DMS 273 treated with DMSO at 0.1 percent for 48 hours (cell line): ENCODE measurements around the gene STH.

Experiments used
- DNase-seq: peaks from one replicate; lab custom pipeline; 2025; lab: John Stamatoyannopoulos, UW

Gene STH

DNA sequence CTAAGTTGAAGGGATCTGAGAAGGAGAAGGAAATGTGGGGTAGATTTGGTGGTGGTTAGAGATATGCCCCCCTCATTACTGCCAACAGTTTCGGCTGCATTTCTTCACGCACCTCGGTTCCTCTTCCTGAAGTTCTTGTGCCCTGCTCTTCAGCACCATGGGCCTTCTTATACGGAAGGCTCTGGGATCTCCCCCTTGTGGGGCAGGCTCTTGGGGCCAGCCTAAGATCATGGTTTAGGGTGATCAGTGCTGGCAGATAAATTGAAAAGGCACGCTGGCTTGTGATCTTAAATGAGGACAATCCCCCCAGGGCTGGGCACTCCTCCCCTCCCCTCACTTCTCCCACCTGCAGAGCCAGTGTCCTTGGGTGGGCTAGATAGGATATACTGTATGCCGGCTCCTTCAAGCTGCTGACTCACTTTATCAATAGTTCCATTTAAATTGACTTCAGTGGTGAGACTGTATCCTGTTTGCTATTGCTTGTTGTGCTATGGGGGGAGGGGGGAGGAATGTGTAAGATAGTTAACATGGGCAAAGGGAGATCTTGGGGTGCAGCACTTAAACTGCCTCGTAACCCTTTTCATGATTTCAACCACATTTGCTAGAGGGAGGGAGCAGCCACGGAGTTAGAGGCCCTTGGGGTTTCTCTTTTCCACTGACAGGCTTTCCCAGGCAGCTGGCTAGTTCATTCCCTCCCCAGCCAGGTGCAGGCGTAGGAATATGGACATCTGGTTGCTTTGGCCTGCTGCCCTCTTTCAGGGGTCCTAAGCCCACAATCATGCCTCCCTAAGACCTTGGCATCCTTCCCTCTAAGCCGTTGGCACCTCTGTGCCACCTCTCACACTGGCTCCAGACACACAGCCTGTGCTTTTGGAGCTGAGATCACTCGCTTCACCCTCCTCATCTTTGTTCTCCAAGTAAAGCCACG lies 28.3 kb downstream of the STH start:
- peak; percentile 34 for DNase-seq

DNA sequence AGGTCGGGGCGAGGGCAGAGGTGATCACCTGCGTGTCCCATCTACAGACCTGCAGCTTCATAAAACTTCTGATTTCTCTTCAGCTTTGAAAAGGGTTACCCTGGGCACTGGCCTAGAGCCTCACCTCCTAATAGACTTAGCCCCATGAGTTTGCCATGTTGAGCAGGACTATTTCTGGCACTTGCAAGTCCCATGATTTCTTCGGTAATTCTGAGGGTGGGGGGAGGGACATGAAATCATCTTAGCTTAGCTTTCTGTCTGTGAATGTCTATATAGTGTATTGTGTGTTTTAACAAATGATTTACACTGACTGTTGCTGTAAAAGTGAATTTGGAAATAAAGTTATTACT lies 28.9 kb downstream of the STH start:
- DNase-seq, result no peak

DNA sequence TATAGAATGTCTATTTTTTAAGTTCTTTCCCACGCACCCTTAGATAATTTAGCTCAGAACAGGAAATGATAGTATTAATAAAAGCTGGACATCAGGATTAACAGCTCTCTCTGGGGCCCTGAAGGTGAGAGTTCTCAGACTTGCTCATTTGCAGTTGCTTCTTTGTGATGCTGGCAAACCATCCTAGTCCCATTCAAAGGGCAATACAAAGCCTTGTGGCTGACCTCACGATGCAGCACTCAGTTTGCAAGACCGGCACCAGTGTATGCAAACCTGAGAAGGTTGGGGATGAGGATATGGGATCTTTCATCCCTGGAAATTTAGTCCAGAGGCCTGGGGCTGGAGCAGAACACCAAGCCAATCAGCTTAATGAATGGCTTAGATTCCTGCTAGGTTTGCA lies 29.3 kb downstream of the STH start:
- no peak for DNase-seq

DNA sequence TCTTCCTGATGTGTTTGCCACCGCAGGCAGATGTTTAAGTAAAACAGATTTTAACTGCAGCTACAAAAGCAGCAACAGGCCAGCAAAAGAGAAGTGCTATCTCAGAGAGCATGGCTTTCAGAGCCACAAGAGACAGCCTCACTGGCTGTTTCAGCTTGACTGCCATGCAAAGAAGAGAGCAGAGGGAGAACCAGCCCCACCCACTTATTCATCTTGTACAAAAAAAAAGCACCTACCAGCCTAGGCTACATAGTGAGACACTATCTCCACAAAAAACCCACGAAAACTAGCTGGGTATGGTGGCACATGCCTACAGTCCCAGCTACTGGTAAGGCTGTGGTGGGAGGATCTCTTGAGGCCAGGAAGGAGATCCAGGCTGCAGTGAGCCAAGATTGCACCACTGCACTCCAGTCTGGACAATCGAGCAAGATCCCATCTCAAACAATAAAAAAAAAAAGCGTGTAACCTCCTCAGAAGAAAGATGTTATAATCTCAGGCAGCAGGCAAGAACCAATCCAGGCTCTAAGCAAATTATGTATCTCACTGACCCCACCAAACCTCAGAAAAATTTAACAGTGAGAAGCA lies 30.0 kb downstream of the STH start:
- DNase-seq, result no peak

DNA sequence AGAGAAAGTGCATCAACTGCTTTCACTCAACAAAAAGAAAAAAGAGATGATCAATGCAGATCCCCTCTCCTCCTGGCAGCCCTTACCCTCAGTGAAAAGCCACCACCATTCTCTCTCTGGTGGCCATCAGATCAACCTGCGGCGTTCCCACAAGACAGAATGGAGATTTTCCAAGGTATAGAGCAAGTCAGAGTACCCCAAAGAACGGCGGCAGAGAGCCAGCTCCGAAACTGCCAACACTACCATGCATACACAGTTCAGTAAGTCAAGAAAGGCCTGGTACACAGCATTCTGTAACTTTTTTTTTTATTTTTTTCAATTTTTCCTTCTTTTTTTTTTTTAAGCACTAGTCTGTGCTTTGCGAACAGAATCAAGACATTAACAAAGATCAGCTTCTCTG lies 30.6 kb downstream of the STH start:
- DNase-seq, result no peak

DNA sequence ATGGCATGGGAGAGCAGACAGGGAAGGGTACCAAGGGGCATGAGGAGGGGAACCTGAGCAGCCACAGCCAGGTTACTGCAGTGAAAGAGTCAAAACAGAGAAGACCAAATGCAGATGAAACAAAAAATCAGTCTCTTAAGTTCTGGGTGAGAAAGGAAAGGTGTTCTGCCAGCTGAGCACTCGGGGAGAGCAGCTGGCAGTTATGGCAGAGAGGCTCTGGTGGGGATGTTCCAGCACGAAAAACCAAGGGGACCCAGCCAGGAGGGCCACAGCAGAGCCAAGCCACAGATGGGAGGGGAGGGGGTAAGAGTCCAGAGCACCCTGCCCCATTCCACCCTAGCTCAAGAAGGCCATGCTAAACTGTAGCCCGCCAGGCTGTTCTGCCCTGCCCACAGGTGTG lies 31.7 kb downstream of the STH start:
- no peak for DNase-seq

DNA sequence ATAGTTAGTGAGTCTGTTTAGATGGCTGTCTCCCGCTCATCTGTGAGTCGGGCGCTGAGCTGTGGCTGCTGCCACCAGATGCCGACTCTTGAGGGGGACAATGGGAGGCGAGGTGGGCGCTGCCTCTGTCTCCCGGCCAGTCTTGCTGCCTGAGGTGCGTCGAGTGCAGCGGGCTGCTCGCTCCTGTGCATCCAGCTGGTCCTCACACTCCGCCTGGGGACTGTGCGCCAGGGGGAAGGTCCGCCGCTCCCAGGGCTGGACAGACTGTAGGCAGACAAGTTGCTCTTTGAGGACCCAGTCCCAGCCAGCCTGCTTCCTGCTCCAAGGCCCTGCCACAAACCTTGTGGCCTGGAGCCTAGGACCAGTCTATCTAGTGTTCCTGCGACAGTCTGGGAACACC lies 32.4 kb downstream of the STH start:
- DNase-seq, result no peak

DNA sequence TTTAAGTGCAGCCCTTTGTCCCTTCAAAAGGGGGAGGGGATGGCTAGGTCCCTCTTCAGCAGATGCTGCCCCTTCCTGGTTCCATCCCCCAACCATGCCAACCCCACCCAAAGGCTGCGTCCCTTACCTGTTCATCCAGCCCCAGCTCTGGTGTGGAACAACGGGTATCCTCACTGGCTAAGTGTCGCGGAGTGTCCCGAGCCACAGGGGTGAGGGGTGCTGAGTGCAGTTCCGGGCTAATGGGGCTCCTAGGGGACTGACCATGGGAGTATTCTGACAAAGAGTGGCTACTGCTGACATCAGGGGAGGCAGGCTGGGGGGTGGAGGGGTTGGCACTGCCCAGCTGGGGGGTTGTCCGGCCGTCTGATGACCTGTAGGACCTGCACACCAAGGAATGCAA lies 32.9 kb downstream of the STH start:
- DNase-seq, result no peak

DNA sequence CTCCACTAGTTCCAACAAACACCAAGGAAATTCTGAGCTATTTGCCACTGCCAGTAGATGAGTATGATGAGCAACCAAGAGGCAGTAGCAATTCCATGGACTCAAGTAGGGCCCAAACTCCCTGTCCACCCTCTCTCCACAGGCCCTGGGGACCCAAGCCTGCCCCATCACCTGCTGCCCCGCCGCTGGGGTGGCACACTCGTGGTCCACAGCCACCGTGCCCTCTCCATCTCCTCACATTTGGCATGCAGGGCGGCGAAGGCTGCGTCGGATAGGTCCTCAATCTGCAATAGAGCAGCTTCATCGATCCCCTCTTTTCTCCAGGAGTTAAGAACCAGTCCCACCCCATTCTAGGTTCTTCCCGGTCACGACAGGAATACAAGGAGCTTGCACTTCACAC lies 33.9 kb downstream of the STH start:
- no peak for DNase-seq

DNA sequence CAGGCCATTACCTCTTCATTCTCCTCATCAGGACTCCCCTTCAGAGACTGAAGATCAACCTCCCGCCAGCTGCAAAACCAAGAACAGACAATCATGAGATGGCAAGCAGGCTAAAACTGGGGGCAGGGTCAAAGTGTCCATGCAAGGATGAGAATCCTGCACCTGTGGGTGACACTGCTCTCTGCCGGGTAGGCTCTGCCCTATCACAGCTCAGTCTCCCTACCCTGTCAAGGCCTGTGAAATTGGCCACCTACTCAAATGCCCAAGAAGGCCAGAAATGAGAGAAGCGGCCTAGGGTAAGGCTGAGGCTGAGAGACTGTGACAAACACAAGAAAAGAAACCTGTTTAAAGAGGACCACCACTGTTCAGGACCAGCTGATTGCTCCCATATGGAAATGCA lies 34.3 kb downstream of the STH start:
- DNase-seq, result no peak

DNA sequence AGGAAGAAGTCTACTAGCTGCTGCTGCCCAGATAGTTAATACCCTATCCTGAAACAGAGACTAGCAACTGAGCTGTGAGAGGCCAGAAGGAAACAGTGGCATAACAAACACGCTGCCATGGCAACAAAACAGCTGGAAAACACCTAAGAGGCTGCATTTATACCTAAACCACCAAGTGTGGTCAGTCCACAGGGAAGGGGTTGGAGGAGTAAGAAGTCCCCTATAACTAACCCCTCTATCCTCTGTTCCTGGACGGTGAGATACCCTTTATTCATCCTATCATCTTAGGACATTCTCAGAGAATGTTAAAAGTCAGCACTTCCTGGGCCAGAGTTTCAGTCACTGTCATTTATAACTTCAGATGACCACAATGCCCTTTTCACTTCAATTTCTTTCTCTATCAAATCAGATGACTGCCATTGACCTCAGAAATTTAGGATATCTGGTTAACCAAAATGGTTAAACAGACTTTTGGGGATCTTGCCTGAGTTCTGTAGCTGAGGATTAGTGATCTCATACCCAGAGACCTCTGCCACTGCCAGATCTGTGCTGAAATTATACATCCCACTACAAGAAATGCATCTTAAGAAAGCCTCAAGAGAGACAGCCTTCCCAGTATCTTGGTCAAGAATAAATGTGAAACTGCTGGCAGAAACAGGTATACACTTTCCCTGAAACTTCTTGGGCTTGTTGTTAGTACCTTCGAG lies 36.2 kb downstream of the STH start:
- DNase-seq, result no peak

DNA sequence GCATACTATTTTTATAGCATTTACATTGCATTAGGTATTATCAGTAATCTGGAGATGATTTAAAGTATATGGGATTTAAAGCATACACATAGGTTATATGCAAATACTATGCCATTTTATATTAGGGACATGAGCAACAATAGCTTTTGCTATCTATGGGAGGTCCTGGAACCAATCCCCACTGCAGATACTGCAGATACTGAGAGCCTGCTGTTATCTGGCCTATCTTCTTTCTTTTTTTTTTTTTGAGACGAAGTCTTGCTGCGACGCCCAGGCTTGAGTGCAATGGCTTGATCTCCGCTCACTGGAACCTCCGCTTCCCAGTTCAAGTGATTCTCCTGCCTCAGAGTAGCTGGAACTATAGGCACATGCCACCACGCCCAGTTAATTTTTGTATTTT lies 37.4 kb downstream of the STH start:
- no peak for DNase-seq

DNA sequence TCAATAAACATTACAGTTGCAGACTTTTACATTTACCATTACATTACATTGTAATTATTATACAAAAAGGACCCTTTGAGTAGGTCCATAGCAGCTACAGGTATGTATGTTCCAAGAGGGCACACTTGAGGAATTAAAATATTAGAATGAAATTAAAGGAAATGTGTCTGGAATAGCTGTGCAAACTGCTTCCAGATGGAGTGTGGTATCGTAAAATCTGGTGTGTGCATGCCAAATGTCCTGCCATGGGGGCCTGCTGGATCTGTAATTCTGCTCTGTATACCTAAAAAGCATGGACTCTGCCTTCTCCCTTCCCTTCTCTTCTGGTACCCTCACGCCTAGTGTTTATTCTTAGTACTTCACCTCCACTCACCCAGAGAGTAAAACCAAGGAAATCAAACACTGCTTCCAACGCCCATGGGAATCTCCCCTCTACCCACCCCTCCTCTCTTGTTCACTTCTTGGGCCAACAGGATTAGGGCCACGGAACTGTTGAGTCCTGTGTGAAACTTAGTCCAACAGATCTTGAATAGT lies 38.7 kb downstream of the STH start:
- DNase-seq, result no peak

DNA sequence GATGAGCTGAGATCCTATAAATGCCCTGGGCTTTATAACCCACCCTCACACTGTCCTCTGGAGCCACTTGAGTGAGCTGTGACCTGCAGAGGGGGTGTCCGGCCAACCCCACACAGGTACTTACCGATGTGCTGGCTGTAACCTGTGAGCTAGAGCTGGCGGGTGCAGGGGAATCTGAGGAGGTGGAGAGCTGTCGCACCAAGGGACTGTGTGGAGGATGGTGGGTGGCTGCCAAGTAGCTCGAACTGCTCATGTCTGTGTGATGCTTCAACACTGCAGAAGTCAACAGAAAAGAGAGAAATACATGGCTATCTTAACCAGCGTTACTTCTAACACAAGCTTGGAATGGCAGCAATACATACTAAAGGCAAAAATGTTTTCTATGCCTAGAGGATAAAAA lies 39.4 kb downstream of the STH start:
- no peak for DNase-seq

DNA sequence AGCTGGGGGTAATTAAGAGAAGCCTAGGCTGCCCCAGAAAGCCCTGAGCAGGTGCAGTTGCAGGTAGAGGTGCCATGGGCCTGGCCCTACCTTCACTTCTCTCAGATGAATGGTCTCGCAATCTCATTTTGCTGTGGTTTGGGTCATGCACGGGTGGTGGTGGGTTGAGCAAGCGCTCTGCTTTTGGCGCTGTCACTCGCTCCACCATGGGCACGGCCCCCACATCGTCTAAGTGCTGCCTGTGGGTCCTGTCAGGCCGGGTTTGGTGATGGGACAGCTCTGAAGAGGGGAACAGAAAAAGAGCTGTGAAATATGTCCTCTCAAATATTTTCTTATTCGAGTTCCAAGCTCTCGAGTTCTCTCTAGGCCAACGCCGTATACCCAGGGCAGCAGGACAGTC lies 39.9 kb downstream of the STH start:
- DNase-seq, result no peak

DNA sequence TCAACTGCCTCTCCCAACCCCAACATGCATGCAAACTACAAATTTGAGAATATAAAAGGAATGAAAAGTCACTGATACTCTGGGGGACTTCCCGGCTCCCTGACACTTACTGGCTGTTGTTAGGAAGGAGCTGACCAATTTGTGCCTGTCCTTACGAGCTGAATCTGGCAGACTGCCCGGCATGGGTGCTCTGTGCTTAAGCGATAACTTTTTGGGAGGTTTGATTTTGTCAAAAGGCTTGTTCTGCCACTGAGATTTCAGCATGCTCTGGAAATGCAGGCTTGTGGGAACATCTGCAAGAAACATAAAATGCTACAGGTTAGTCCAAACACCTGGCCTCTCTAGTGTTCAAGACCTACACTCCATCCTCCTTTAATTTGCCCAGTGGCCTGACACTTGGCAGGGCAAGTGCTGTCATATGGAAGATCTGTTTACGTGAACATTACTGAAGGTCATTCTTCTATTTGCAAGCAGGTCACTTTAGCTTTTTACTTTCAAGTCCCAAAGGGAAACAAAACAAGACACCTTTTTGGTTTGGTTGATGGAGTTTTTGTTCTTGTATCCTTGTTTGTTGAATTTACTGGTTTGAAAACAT lies 40.6 kb downstream of the STH start:
- no peak for DNase-seq

DNA sequence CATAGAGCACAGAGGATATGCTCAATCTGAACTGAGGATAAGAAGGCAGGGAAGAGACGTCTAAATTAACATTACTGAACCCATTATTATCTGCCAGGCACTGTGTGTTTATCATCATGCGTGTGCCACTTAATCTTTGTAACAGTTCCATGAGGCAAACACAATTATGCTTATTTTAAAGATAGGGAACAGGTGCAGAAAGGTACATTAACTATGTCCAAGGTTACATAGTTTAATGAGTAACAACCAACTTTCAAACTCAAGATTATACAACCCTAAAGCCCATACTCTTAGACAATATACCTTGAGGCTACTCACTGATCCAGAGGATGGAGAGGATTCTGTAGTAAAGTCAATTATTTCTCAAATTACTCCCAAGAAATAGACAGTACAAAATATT lies 43.2 kb downstream of the STH start:
- no peak for DNase-seq

DNA sequence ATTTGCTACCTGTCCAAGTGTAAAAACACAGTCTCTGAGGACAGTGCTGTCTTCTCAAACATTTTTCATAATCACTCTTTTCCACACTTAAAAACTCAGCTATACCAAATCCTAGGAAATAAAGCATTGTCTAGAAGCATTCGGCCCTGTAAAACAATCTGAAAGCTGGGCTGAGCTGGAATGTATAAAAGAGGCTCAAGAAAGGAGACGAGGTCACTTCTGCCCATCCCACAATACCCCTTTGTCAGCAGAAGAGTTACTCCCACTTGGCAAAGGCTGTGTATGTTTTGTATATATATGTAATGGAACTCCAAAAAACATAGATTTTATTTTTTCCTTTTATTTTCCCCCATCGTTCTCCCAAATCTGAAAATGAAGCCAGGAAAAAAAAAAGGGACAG lies 43.9 kb downstream of the STH start:
- no peak for DNase-seq

DNA sequence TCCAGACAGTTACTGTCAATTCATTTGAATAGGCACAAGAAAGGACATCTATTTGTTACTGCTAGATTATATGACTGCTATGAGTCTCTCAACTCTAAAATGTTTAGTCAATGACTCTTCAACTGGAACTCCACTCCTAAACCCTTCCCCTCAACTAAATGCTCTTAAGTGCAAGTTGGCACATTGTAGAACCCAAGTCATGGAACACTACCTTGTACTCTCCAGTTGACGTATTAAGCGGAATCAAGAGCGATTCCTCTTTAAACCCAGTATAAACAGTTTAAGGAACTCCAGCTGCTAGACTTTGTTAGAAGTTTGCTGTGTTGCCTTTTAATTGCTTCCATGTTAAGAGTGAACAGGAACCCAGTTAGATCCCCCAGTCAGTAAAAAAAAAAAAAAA lies 44.6 kb downstream of the STH start:
- DNase-seq, result no peak

DNA sequence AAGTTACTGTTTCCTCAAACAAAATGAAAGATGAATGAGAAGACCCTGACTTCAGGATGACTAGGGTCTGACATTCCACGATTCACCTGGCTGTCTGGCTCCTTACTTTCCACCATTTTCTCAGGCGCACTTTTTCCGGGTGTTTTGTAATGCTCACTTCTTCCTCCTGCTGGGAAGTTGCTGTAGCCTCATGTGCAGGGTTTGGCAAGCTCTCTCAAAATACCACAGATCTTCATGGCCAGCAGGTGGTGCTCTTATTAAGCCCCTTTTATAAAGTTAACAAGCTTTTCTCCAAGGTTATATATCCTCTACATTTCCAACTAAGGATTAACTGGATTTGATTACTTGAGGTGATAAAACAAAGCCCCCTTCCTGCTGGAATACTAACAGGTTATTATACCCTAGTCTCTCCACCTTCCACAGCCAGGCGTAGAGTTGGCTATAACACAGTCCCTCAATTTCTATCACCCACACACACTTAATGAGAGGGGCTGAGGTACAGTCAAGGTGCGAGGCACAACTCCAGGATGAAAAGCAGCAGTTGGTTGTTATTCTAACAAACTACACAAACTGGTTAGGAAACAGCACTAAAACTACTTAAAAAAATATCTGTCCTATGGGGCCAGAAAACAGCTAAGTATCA lies 45.4 kb downstream of the STH start:
- peak; percentile 69 for DNase-seq

DNA sequence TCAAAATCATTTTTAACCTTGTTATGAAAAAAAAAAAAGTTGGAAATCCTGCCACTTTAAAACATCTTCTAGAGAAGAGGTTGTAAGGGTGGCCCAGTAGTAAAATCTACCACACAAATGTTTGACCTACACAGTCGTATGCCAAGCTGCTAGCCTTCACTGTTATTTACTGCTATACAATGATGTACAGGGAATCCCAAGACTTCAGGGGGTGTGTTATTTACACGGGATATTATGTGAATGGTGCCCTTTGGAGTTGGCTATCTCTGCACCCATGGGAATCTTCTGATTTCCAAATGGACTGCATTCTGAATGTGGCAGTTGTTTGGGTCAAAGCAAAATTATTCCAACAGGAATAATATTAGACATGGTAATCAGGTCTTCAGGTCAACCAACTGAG lies 45.9 kb downstream of the STH start:
- DNase-seq, result no peak

DNA sequence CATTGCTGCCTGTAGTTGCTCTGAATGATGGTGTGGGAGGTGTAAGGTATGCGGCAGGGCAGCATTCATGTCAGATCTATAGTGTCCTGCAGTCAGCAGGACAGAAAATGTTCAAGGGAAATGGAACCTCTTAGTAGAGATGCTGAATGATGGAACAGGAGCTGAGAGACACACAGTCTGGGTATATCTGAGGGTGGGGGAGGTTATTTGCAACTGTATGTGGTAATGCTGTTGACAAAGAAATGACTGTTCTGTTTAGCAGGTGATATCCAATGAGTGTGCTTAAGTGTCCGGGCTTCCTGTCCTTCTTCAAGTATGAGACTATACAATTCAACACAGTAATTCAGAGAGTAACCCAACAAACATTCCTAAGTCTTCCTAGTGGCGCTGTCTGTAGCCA lies 46.6 kb downstream of the STH start:
- DNase-seq, result no peak
